ENCODE measurements around the gene SPACA6. TPM values are rescaled to one million over a fixed set of nuclear protein-coding genes. Genes with fewer than 3 reads are reported as not detected.
A peak's percentile ranks its signal among the peaks of the same experiment; 100 is the strongest.
"Not testable (repeated sequence)": the region's sequence is repeated elsewhere in the genome, so short reads cannot be mapped to it uniquely, and the experiment has no call there.

The SPACA6 gene
- total and polyA plus RNA-seq, 2 experiments from 2014 or later: 7.2 to 13.1 TPM

GRCh38 chr19:51675911-51676565 lies 17.1 kb upstream of the SPACA6 start:
- H3K27me3 ChIP-seq; H3K9me3 ChIP-seq (ENCODE audit: low read depth); H3K79me2 ChIP-seq; H3K4me3 ChIP-seq; H3K4me1 ChIP-seq (ENCODE audit: insufficient read depth); H3K4me2 ChIP-seq; H3K36me3 ChIP-seq (replicated peaks; ENCODE audit: insufficient read depth, low read depth); DNase-seq (ENCODE audit: low spot score); H3K9me2 ChIP-seq (replicated peaks; ENCODE audit: insufficient read depth); H3K27ac ChIP-seq; H4K20me1 ChIP-seq (ENCODE audit: insufficient read depth, poor library complexity, severe bottlenecking); H2AFZ ChIP-seq: not testable (repeated sequence)
- 62% methylated on average over 7 of the region's 7 CpGs for WGBS (ENCODE audit: low lambda C conversion rate, missing lambda C conversion rate)
- peak; percentile 22 for TF ChIP-seq CTCF (IDR thresholded peaks at IDR 0.05; ENCODE audit: poor library complexity)

- TF ChIP-seq EZH2 (IDR thresholded peaks at IDR 0.05; ENCODE audit: borderline replicate concordance) (no peak), EZH2phosphoT487 (IDR thresholded peaks at IDR 0.05; ENCODE audit: low read depth, severe bottlenecking, unreplicated experiment) (no peak), CTCF (IDR thresholded peaks at IDR 0.05; ENCODE audit: poor library complexity) (no peak)
- no peak overlapping the region for H3K4me3 ChIP-seq
- H4K20me1 ChIP-seq (ENCODE audit: insufficient read depth, poor library complexity, severe bottlenecking): no peaks in the 10 kb centered on the region
- no peak for DNase-seq (ENCODE audit: low spot score)
- 68% methylated on average over 11 of the region's 11 CpGs for WGBS (ENCODE audit: low lambda C conversion rate, missing lambda C conversion rate)
- H3K9me2 ChIP-seq (replicated peaks; ENCODE audit: insufficient read depth): no peaks in the 10 kb centered on the region
- no peak overlapping the region for H3K27ac ChIP-seq
- H3K27me3 ChIP-seq: peaks cover 8% of the 10 kb centered on the region
- no peak overlapping the region for H3K4me2 ChIP-seq
- H3K9me3 ChIP-seq (ENCODE audit: low read depth): no peaks in the 10 kb centered on the region
- no peak overlapping the region for H2AFZ ChIP-seq
- H3K79me2 ChIP-seq: no peaks in the 10 kb centered on the region
- no peaks in the 10 kb centered on the region for H3K4me1 ChIP-seq (ENCODE audit: insufficient read depth)
- H3K36me3 ChIP-seq (replicated peaks; ENCODE audit: insufficient read depth, low read depth): no peaks in the 10 kb centered on the region
Measured at GRCh38 chr19:51676566-51677083, 16.5 kb upstream of the SPACA6 start.

GRCh38 chr19:51680474-51680873 lies 12.7 kb upstream of the SPACA6 start:
- WGBS (ENCODE audit: low lambda C conversion rate, missing lambda C conversion rate): 92% methylated on average over 1 of the region's 1 CpG
- DNase-seq (ENCODE audit: low spot score): no peak
- no peak overlapping the region for H3K4me3 ChIP-seq
- no peaks in the 10 kb centered on the region for H3K4me1 ChIP-seq (ENCODE audit: insufficient read depth)
- no peaks in the 10 kb centered on the region for H3K36me3 ChIP-seq (replicated peaks; ENCODE audit: insufficient read depth, low read depth)
- H3K9me3 ChIP-seq (ENCODE audit: low read depth): no peaks in the 10 kb centered on the region
- H3K27me3 ChIP-seq: peaks cover 8% of the 10 kb centered on the region
- H3K79me2 ChIP-seq: peaks cover under 1% of the 10 kb centered on the region
- no peaks in the 10 kb centered on the region for H4K20me1 ChIP-seq (ENCODE audit: insufficient read depth, poor library complexity, severe bottlenecking)
- H2AFZ ChIP-seq: no peak overlapping the region
- no peak overlapping the region for H3K4me2 ChIP-seq
- no peak overlapping the region for H3K27ac ChIP-seq
- TF ChIP-seq CTCF (IDR thresholded peaks at IDR 0.05; ENCODE audit: poor library complexity) (no peak), EZH2phosphoT487 (IDR thresholded peaks at IDR 0.05; ENCODE audit: low read depth, severe bottlenecking, unreplicated experiment) (no peak), EZH2 (IDR thresholded peaks at IDR 0.05; ENCODE audit: borderline replicate concordance) (no peak)
- H3K9me2 ChIP-seq (replicated peaks; ENCODE audit: insufficient read depth): no peaks in the 10 kb centered on the region

Data from hepatocyte (in vitro differentiated cells).